ENCODE results near the gene CCDC124.

CCDC124 gene

GRCh38 chr19:17920527-17920926 is 12.3 kb upstream of the CCDC124 start:
- TF ChIP-seq ZNF274 (IDR thresholded peaks at IDR 0.05; ENCODE audit: low read depth, low read length), result no peak
- no peak overlapping the region for H3K4me3 ChIP-seq (ENCODE audit: low read length)

GRCh38 chr19:17922138-17922537 is 10.7 kb upstream of the CCDC124 start:
- no peak overlapping the region for H3K4me3 ChIP-seq (ENCODE audit: low read length)
- no peak for TF ChIP-seq ZNF274 (IDR thresholded peaks at IDR 0.05; ENCODE audit: low read depth, low read length)

DNA sequence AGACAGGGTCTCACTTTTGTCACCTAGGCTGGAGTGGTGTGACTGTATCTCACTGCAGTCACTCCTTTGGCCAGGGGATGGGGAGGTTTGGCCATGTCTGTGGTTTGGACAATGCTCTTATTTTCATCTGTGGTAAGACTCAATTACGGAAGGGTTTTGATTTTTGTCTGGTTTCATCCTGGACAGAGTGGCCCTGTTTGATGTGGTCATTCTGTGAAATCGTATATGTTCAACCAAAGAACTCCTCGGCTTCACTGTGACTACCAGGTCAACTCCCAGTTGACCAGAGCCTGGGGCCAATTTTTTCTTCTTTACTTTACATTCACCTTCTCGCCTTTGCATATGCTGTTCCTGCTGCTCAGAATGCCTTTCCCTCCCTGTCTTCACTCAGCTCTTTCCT is 6.8 kb upstream of the CCDC124 start:
- H3K4me3 ChIP-seq (ENCODE audit: low read length), result no peak overlapping the region
- TF ChIP-seq ZNF274 (IDR thresholded peaks at IDR 0.05; ENCODE audit: low read depth, low read length), result no peak

DNA sequence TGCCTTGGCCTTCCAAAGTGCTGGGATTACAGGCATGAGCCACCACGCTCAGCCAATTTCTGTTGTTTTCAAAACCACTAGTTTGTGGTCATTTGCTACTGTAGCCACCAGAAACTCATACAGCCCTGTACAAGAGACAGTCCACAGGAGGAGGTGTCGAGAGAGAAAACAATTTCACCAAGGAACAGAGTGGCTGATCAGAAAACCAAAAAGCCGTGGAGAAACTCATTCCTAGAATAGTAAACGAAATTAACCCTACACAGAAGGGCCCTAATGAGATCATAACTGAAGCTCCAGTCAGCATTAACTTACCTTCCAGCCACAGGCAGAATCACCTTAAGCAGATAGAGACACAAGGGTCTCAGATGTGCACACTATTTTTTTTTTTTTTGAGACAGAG is 3.8 kb upstream of the CCDC124 start:
- TF ChIP-seq ZNF274 (IDR thresholded peaks at IDR 0.05; ENCODE audit: low read depth, low read length), result no peak
- H3K4me3 ChIP-seq (ENCODE audit: low read length), result no peak overlapping the region

- H3K4me3 ChIP-seq (ENCODE audit: low read length), result peak overlapping the region; percentile 89; the same call in 1 of the 2 replicates
- no peak for TF ChIP-seq ZNF274 (IDR thresholded peaks at IDR 0.05; ENCODE audit: low read depth, low read length)
These were observed 1.2 kb upstream of the CCDC124 start for GRCh38 chr19:17931532-17932191.

GRCh38 chr19:17933414-17934129 is 757 bp downstream of the CCDC124 start:
- peak overlapping the region; percentile 89 for H3K4me3 ChIP-seq (ENCODE audit: low read length)
- no peak for TF ChIP-seq ZNF274 (IDR thresholded peaks at IDR 0.05; ENCODE audit: low read depth, low read length)

DNA sequence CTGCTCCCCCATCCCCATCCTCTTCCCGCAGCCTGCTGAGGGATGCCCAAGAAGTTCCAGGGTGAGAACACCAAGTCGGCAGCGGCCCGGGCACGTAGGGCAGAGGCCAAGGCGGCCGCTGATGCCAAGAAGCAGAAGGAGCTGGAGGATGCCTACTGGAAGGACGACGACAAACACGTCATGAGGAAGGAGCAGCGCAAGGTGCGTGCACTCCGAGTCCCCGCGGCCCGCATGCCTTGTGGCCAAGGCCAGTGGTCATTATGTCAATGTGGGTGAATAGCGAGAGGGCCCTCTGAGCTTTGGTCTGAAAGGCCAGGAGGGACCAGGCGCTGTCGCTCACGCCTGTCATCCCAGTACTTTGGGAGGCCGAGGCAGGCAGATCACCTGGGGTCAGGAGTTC is 3.6 kb downstream of the CCDC124 start:
- H3K4me3 ChIP-seq (ENCODE audit: low read length), result no peak overlapping the region
- TF ChIP-seq ZNF274 (IDR thresholded peaks at IDR 0.05; ENCODE audit: low read depth, low read length), result no peak

DNA sequence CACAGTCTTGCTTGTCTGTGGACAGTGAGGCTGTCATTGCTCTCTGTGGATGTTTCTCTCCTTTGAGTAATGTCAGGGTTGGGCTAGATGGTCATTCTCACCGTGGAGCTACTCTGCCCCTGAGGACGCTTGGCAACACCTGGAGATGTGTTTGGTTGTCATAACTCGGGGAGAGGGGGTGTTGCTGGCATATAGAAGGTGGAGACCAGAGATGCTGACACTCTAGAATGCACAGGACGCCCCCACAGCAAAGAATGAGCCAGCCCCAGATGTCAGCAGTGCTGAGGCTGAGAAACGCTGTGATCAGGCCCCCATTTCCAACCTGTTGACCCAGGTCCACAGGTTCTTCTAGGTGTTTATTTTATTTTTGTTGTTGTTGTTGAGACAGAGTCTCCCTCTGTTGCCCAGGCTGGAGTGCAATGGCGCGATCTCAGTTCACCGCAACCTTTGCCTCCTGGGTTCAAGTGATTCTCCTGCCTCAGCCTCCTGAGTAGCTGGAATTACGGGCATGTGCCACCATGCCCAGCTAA is 4.6 kb downstream of the CCDC124 start:
- no peak overlapping the region for H3K4me3 ChIP-seq (ENCODE audit: low read length)
- TF ChIP-seq ZNF274 (IDR thresholded peaks at IDR 0.05; ENCODE audit: low read depth, low read length), result no peak

GRCh38 chr19:17938092-17938845 is 5.5 kb downstream of the CCDC124 start:
- TF ChIP-seq ZNF274 (IDR thresholded peaks at IDR 0.05; ENCODE audit: low read depth, low read length), result no peak
- H3K4me3 ChIP-seq (ENCODE audit: low read length), result no peak overlapping the region

DNA sequence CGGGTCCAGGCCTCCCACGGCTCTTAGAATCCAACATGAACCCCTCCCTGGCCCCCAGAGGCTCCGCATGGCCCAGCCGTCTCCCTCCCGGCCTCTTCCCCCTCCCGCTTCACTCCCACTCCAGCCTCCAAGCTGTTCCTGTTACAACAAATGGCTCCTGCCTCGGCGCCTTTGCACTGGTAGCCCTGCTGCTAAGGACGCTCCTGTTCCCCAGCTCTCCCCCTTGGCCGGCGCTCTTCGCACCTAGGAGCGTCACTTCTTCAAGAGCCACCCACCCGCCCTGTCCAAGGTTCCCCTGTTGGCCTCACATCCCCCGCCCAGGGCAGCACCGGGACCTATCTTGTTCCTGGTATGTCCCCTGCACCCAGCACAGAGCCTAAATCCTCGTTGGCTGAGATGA is 9.4 kb downstream of the CCDC124 start:
- no peak for TF ChIP-seq ZNF274 (IDR thresholded peaks at IDR 0.05; ENCODE audit: low read depth, low read length)
- no peak overlapping the region for H3K4me3 ChIP-seq (ENCODE audit: low read length)

GRCh38 chr19:17942582-17943273 is 9.9 kb downstream of the CCDC124 start:
- no peak overlapping the region for H3K4me3 ChIP-seq (ENCODE audit: low read length)
- TF ChIP-seq ZNF274 (IDR thresholded peaks at IDR 0.05; ENCODE audit: low read depth, low read length), result no peak

GRCh38 chr19:17943274-17944221 is 10.7 kb downstream of the CCDC124 start:
- no peak overlapping the region for H3K4me3 ChIP-seq (ENCODE audit: low read length)
- no peak for TF ChIP-seq ZNF274 (IDR thresholded peaks at IDR 0.05; ENCODE audit: low read depth, low read length)

DNA sequence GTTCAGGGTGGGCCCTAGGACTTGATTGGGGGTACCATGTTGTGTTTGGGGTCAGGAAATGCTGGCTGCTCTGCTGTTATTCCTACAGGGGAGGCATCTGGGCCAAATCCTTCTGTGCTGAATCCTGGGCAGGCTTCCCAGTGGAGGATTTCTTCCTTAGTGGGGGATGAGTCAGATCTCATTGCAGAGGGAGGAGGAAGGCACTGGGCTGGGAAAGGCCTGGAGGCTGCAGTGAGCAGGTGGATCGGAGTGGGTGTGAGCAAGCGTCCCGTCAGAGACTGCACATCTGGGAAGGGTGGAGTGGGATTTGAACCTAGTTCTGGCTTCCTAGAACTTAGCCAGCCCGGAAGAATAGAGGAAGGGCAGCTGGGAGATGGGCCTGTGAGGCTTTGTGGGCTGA is 11.5 kb downstream of the CCDC124 start:
- TF ChIP-seq ZNF274 (IDR thresholded peaks at IDR 0.05; ENCODE audit: low read depth, low read length), result no peak
- no peak overlapping the region for H3K4me3 ChIP-seq (ENCODE audit: low read length)

Data from GM08714 (cell line).